ENCODE results near the gene MYBPHL.

MYBPHL gene

DNA sequence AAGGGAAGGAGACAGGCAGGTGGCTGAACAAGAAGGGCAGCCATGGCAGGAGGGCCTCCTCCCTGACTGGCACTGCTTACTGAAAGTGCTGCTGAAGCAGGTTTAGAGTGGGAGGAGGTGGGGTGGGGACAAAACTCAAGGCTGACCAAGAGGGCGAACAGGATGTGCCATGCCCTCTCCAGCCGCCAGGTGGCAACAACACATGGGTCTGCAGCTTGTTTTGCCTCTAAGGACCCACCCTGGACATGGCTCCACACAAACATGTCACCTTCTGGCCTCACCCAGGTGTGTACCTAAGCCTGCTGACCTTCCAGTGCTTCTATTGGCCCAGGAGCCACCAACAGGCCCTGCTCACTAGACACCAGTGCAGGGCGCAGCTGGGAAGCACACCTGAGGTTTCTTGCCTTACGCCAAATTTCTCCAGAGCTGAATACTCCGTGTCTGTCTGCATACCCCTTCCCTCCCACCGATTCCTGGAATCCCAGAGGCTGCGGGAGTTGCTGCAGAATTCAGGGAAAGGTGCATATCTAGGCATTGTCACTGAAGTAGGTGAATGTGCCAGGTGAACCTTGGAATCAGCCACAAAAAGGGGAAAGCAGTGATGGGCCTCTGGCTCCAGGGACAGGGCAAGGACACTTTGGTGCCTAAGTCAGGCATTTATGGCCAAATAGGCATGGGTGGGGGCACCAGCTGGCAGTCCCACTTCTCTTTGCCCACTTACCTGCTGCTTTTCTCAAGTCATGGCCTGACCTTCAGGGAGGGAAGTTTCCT lies 29.2 kb downstream of the MYBPHL start:
- no peaks in the 10 kb centered on the region for H3K9me3 Mint-ChIP-seq (ENCODE audit: low read depth)
- H3K4me1 Mint-ChIP-seq (ENCODE audit: low read depth) = peaks cover 3% of the 10 kb centered on the region
- H3K36me3 Mint-ChIP-seq = no peaks in the 10 kb centered on the region
- no peak overlapping the region for H3K27ac Mint-ChIP-seq
- H3K27me3 Mint-ChIP-seq = no peaks in the 10 kb centered on the region
- H3K4me3 Mint-ChIP-seq = no peak overlapping the region

DNA sequence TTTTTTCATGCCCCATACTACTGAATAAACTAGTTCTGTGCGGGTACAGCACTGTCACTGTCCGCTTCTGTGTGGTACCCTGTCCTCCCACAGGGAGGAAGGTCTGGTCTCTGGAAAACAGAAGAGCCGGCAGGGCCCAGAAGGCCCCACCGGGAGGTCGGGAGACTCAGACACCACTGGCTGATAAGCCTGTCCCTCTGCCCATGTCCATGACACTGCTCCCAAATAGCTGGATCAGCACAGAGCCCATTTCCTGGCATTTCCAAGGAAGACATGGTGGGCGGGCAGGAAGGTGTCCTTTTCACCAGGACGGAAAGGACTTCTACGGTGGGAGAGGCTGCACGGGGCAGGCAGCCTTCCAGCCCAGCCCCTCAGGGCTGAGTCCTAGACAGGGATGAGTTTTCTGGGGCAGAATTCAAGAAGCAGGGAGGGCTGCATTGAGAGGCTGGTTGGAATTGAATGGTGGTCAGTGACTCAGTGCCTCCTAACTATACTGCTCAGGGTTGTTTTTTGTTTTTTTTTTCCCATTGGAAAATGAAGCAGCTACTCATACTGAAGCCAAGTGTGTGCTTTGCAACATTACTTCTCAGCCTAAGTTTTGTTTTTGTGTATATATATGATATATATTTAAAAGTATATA lies 31.0 kb downstream of the MYBPHL start:
- Mint-ChIP-seq H3K4me1 (ENCODE audit: low read depth) (peaks cover 3% of the 10 kb centered on the region), H3K9me3 (ENCODE audit: low read depth) (no peaks in the 10 kb centered on the region), H3K36me3 (no peaks in the 10 kb centered on the region), H3K4me3 (no peak overlapping the region), H3K27me3 (no peaks in the 10 kb centered on the region), H3K27ac (no peak overlapping the region)

DNA sequence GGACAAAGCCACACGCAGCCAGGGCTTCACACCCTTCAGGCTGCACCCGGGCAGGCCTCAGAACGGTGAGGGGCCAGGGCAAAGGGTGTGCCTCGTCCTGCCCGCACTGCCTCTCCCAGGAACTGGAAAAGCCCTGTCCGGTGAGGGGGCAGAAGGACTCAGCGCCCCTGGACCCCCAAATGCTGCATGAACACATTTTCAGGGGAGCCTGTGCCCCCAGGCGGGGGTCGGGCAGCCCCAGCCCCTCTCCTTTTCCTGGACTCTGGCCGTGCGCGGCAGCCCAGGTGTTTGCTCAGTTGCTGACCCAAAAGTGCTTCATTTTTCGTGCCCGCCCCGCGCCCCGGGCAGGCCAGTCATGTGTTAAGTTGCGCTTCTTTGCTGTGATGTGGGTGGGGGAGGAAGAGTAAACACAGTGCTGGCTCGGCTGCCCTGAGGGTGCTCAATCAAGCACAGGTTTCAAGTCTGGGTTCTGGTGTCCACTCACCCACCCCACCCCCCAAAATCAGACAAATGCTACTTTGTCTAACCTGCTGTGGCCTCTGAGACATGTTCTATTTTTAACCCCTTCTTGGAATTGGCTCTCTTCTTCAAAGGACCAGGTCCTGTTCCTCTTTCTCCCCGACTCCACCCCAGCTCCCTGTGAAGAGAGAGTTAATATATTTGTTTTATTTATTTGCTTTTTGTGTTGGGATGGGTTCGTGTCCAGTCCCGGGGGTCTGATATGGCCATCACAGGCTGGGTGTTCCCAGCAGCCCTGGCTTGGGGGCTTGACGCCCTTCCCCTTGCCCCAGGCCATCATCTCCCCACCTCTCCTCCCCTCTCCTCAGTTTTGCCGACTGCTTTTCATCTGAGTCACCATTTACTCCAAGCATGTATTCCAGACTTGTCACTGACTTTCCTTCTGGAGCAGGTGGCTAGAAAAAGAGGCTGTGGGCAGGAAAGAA lies 32.0 kb downstream of the MYBPHL start:
- no peak overlapping the region for H3K27ac Mint-ChIP-seq
- H3K27me3 Mint-ChIP-seq = no peaks in the 10 kb centered on the region
- H3K36me3 Mint-ChIP-seq = peaks cover 2% of the 10 kb centered on the region
- H3K4me3 Mint-ChIP-seq = no peak overlapping the region
- no peaks in the 10 kb centered on the region for H3K9me3 Mint-ChIP-seq (ENCODE audit: low read depth)
- H3K4me1 Mint-ChIP-seq (ENCODE audit: low read depth) = peaks cover 3% of the 10 kb centered on the region

DNA sequence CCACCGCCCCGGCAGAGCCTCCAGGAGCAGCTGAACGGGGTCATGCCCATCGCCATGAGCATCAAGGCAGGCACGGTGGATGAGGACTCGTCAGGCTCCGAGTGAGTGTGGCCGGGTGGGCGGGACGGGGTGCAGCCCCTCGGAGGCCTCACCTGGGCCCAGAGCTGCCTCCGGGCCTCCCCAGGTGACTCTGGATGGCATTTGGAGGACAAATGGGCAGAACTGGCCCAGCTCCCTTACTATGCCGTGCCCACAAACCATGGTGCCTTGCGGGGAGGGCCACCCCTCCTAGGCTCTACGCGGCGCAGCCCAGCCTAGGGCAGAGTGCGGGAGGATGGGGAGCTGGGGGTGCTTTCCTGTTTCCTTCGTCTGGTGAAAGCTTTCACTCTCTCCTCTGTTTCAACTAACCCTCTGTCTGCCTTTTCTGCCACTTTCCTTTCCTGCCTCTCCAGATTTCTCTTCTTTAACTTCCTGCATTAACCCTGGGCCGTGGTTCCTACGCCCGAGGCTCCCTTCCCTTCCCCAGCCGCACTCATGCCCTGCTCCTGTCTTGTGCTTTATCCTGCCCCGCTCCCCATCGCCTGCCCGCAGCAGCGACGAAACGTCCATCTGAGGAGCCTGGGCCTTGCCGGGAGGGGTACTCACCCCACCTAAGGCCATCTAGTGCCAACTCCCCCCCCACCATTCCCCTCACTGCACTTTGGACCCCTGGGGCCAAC lies 33.1 kb downstream of the MYBPHL start:
- no peak overlapping the region for H3K4me3 Mint-ChIP-seq
- no peak overlapping the region for H3K27ac Mint-ChIP-seq

DNA sequence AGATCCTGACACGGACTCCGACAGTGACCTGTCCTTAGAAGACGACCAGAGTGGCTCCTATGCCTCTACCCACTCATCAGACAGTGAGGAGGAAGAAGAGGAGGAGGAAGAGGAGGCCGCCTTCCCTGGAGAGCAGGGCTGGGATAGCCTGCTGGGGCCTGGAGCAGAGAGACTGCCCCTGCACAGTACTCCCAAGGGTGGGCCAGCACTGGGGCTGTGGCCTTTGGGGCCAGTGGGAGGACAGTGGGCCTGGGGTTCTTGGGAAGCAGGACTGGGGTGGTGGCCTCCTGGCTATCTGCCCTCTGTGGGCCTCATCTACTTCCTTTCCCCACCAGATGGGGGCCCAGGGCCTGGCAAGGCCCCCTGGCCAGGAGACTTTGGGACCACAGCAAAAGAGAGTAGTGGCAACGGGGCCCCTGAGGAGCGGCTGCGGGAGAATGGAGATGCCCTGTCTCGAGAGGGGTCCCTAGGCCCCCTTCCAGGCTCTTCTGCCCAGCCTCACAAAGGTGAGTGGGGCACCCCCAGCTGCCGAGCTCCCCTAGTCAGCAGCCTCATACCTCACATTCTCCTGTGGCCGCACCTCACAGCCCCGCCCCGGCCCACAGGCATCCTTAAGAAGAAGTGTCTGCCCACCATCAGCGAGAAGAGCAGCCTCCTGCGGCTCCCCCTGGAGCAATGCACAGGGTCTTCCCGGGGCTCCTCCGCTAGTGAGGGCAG lies 33.8 kb downstream of the MYBPHL start:
- no peak overlapping the region for H3K4me3 Mint-ChIP-seq
- H3K27ac Mint-ChIP-seq = no peak overlapping the region
- H3K36me3 Mint-ChIP-seq = peaks cover 2% of the 10 kb centered on the region
- peaks cover 3% of the 10 kb centered on the region for H3K4me1 Mint-ChIP-seq (ENCODE audit: low read depth)
- H3K27me3 Mint-ChIP-seq = no peaks in the 10 kb centered on the region
- no peaks in the 10 kb centered on the region for H3K9me3 Mint-ChIP-seq (ENCODE audit: low read depth)

More for the DNA sequence above, 33.1 kb downstream of the MYBPHL start:
- Mint-ChIP-seq H3K27me3 (no peaks in the 10 kb centered on the region), H3K4me1 (ENCODE audit: low read depth) (peaks cover 3% of the 10 kb centered on the region), H3K36me3 (peaks cover 2% of the 10 kb centered on the region), H3K9me3 (ENCODE audit: low read depth) (no peaks in the 10 kb centered on the region)

DNA sequence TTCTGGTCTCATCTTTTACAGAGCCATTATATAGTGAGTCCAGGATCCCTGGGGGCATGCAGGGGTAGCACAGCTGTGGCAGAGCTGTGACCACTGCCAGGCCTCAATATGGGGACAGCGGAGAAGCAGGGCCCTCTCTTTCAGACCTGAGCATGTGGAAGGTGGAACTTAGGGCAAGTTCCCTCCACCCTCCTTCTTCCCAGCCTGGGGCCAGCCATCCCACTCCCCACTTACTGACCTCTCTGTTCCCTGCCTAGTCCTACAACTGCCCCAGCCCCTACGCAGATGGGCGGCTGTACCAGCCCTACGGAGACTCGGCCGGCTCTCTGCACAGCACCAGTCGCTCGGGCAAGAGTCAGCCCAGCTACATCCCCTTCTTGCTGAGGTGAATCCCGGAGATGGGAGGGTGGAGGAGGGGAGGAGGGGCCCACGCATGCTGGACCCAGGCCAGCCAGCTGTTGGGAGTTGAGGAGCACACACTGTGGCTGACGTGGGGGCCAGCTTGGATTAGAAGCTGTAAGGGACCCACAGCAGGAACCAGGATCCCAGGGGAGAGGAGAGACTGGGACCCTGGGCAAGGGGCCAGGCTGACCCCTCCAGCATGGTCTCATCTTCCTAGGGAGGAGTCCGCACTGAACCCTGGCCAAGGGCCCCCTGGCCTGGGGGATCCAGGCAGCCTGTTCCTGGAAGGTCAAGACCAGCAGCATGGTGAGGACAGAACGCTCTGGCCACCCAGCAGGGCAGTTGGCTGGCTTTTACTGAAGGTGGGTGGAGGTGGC lies 34.6 kb downstream of the MYBPHL start:
- Mint-ChIP-seq H3K36me3 (peaks cover 2% of the 10 kb centered on the region), H3K27me3 (no peaks in the 10 kb centered on the region), H3K4me1 (ENCODE audit: low read depth) (peaks cover 2% of the 10 kb centered on the region), H3K9me3 (ENCODE audit: low read depth) (no peaks in the 10 kb centered on the region), H3K27ac (no peak overlapping the region), H3K4me3 (no peak overlapping the region)

DNA sequence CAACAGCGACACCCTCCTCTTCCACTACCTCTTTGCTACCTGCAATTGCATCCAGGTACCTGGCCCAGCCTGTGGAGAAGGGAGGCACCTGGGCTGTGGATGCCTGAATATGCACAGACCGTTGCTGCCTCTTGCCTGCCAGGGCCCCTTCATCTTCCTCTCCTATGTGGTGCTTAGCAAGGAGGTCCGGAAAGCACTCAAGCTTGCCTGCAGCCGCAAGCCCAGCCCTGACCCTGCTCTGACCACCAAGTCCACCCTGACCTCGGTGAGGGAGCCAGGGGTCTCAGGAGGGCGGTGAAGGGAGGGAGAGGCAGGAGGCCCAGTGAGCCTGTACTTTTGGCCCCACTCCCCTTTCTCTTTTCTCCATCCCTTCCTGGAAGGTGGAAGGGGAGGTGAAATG lies 35.4 kb downstream of the MYBPHL start:
- Mint-ChIP-seq H3K4me1 (ENCODE audit: low read depth) (no peaks in the 10 kb centered on the region), H3K27me3 (no peaks in the 10 kb centered on the region), H3K4me3 (no peak overlapping the region), H3K36me3 (peaks cover 2% of the 10 kb centered on the region), H3K9me3 (ENCODE audit: low read depth) (no peaks in the 10 kb centered on the region), H3K27ac (no peak overlapping the region)

DNA sequence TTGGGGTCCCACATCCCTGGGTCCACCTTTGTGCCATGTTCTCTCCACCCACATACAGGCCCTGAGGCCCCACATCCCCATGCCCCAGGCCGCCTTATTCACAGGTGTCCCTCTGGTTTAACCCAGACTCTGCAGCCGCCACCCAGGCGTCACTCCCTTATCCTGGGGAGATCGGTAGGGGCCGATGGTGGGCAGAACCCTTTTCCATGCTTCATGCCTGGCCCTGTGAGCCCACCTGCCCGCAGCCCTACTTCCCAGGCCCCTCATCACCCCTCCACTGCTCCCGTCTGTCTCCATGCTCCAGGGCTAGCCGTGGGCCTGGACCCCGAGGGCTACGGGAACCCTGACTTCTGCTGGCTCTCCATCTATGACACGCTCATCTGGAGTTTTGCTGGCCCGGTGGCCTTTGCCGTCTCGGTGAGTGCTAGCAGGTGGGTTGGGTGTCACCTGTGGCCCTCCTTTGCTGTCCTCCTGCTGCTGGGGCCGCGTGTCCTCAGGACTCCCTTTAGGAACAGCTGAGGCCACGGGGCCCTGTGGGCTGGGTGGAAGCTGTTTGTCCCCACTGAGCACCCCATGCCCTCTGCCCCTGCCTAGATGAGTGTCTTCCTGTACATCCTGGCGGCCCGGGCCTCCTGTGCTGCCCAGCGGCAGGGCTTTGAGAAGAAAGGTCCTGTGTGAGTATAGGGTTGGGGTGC lies 36.0 kb downstream of the MYBPHL start:
- H3K36me3 Mint-ChIP-seq = peaks cover 2% of the 10 kb centered on the region
- no peak overlapping the region for H3K27ac Mint-ChIP-seq
- H3K4me1 Mint-ChIP-seq (ENCODE audit: low read depth) = no peaks in the 10 kb centered on the region
- no peaks in the 10 kb centered on the region for H3K9me3 Mint-ChIP-seq (ENCODE audit: low read depth)
- H3K4me3 Mint-ChIP-seq = no peak overlapping the region
- no peaks in the 10 kb centered on the region for H3K27me3 Mint-ChIP-seq

DNA sequence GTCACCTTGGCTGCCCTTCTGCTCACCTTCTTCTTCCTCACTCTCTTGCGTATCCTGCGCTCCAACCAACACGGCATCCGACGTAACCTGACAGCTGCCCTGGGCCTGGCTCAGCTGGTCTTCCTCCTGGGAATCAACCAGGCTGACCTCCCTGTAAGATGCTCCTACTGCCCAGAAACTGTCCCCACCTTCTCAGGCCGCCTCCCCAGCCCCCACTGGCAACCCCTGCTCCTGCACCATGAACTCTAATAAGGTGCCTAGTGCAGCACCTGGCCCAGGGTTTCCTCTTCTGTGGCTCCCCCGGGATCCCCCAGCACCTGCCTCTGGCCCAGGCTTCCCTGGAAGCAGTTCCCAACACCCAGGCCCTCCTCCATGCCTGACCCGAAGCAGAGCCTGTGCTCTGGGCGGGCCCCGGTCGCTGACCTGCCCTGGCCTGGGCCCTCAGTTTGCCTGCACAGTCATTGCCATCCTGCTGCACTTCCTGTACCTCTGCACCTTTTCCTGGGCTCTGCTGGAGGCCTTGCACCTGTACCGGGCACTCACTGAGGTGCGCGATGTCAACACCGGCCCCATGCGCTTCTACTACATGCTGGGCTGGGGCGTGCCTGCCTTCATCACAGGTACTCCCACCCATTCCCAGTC lies 36.7 kb downstream of the MYBPHL start:
- no peak overlapping the region for H3K4me3 Mint-ChIP-seq
- peaks cover 2% of the 10 kb centered on the region for H3K36me3 Mint-ChIP-seq
- H3K27me3 Mint-ChIP-seq = no peaks in the 10 kb centered on the region
- H3K4me1 Mint-ChIP-seq (ENCODE audit: low read depth) = no peaks in the 10 kb centered on the region
- H3K27ac Mint-ChIP-seq = no peak overlapping the region
- H3K9me3 Mint-ChIP-seq (ENCODE audit: low read depth) = no peaks in the 10 kb centered on the region

DNA sequence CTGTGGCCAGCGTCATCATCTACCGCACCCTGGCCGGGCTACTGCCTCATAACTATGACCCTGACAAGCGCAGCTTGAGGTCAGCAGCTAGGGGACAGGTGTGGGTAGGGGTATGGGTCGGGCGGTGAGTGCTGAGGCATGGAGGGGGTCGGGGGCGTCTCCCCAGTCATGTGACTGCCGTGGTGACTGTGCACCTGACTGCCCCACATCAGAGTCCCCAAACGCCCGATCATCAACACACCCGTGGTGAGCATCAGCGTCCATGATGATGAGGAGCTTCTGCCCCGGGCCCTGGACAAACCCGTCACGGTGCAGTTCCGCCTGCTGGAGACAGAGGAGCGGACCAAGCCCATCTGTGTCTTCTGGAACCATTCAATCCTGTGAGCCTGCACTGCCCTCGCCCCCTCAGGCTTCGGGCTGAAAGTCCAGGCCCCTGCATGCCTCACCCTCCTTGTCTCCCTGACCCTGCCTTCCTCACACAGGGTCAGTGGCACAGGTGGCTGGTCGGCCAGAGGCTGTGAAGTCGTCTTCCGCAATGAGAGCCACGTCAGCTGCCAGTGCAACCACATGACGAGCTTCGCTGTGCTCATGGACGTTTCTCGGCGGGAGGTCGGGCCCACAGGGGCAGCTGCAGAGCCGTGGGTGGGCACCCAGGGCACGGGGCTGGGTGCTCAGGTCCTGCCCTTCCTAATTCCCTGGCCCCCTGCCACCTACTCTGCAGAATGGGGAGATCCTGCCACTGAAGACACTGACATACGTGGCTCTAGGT lies 37.4 kb downstream of the MYBPHL start:
- no peak overlapping the region for H3K27ac Mint-ChIP-seq
- H3K4me3 Mint-ChIP-seq = no peak overlapping the region
- no peaks in the 10 kb centered on the region for H3K4me1 Mint-ChIP-seq (ENCODE audit: low read depth)
- H3K36me3 Mint-ChIP-seq = peaks cover 2% of the 10 kb centered on the region
- no peaks in the 10 kb centered on the region for H3K27me3 Mint-ChIP-seq
- no peaks in the 10 kb centered on the region for H3K9me3 Mint-ChIP-seq (ENCODE audit: low read depth)

DNA sequence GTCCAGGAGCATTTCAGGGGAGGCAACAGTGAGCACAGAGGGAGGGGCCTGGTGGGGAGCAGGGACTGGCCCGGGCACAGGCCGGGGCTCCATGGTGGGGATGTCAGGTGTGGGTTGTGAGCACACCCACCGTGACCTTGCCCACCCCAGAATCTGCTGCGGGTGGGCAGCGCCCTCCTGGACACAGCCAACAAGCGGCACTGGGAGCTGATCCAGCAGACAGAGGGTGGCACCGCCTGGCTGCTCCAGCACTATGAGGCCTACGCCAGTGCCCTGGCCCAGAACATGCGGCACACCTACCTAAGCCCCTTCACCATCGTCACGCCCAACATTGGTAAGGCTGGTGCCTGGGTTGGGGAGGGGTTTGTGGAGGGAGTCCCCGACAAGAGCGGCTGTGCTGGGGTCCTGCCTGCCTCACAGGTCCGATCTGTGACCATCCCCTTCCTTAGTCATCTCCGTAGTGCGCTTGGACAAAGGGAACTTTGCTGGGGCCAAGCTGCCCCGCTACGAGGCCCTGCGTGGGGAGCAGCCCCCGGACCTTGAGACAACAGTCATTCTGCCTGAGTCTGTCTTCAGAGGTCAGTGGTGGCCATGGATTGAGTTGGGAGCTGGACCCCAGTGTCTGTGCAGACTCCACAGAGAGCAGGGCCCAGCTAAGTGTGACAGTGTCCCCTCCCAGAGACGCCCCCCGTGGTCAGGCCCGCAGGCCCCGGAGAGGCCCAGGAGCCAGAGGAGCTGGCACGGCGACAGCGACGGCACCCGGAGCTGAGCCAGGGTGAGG lies 38.2 kb downstream of the MYBPHL start:
- H3K4me1 Mint-ChIP-seq (ENCODE audit: low read depth) = peaks cover under 1% of the 10 kb centered on the region
- no peak overlapping the region for H3K27ac Mint-ChIP-seq
- H3K9me3 Mint-ChIP-seq (ENCODE audit: low read depth) = no peaks in the 10 kb centered on the region
- no peaks in the 10 kb centered on the region for H3K27me3 Mint-ChIP-seq
- peaks cover 2% of the 10 kb centered on the region for H3K36me3 Mint-ChIP-seq
- no peak overlapping the region for H3K4me3 Mint-ChIP-seq

All from activated naive CD8-positive, alpha-beta T cell (primary cell).